H1 (cell line): Measurements from ENCODE around the gene MYOCOS.

Source experiments
- BCL11A ChIP-seq, 2 experiments: IDR thresholded peaks; one replicate each; pipeline ENCODE4 v1.6.1; 2011; ENCODE audit warnings: low read depth in 2 of 2, low read length in 2 of 2, mild to moderate bottlenecking in 2 of 2
- CEBPB ChIP-seq: IDR thresholded peaks from 2 replicates; pipeline ENCODE4 v1.6.1; 2012; ENCODE audit warnings: low read depth, low read length
- POLR2A ChIP-seq, 2 experiments: IDR thresholded peaks; 1 replicate in 1 of 2; 2 replicates in 1 of 2; pipeline ENCODE4 v1.6.1; 2011; ENCODE audit warnings: low read depth in 2 of 2, low read length in 2 of 2, mild to moderate bottlenecking in 2 of 2; ENCODE audit errors: control extremely low read depth in 1 of 2
- TF ChIP-seq, protein P1 (sequence below), 3 experiments: IDR thresholded peaks; 1 replicate in 2 of 3; 2 replicates in 1 of 3; pipeline versions ENCODE4 v1.5.1 to v1.6.1; 2011; ENCODE audit warnings: low read length in 3 of 3, mild to moderate bottlenecking in 3 of 3, inconsistent platforms in 2 of 3, low read depth in 1 of 3, moderate library complexity in 1 of 3; ENCODE audit not compliant: insufficient read depth in 1 of 3; ENCODE audit errors: control extremely low read depth in 1 of 3
- TF ChIP-seq, protein P2 (sequence below): IDR thresholded peaks from 2 replicates; pipeline ENCODE4 v1.6.1; 2012; ENCODE audit warnings: inconsistent platforms

DNA sequence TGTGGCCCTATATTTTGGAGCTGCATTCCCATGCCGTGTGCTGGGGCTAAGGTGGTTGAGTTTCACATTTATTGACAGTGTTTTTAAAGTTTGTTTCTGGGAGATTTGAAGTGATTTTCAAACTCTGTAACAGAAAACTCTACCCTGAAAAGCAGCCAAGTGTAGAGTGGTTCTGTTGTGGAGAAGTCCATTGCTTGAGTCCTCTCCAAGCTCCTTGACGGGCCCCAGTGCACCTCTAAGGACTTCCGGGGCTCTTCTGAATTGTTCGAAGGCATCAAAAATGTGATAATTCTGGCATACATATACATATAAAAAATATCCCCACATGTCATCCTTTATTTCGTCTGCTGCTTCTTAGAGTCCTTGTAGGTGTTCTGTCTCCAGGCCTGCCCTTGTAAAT, 5.0 kb downstream of the MYOCOS start:
- TF ChIP-seq, protein P1, sequence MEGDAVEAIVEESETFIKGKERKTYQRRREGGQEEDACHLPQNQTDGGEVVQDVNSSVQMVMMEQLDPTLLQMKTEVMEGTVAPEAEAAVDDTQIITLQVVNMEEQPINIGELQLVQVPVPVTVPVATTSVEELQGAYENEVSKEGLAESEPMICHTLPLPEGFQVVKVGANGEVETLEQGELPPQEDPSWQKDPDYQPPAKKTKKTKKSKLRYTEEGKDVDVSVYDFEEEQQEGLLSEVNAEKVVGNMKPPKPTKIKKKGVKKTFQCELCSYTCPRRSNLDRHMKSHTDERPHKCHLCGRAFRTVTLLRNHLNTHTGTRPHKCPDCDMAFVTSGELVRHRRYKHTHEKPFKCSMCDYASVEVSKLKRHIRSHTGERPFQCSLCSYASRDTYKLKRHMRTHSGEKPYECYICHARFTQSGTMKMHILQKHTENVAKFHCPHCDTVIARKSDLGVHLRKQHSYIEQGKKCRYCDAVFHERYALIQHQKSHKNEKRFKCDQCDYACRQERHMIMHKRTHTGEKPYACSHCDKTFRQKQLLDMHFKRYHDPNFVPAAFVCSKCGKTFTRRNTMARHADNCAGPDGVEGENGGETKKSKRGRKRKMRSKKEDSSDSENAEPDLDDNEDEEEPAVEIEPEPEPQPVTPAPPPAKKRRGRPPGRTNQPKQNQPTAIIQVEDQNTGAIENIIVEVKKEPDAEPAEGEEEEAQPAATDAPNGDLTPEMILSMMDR (IDR thresholded peaks at IDR 0.05; ENCODE audit: control extremely low read depth in 1 of 3, insufficient read depth in 1 of 3, low read depth in 1 of 3, low read length in 3 of 3): no peak
- no peak for TF ChIP-seq BCL11A (IDR thresholded peaks at IDR 0.05; ENCODE audit: low read depth in 2 of 2, low read length in 2 of 2)
- no peak for TF ChIP-seq CEBPB
- no peak for TF ChIP-seq POLR2A (IDR thresholded peaks at IDR 0.05; ENCODE audit: control extremely low read depth in 1 of 2, low read depth in 2 of 2, low read length in 2 of 2)
- TF ChIP-seq, protein P2, sequence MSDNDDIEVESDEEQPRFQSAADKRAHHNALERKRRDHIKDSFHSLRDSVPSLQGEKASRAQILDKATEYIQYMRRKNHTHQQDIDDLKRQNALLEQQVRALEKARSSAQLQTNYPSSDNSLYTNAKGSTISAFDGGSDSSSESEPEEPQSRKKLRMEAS: no peak
